Measurements from ENCODE around the gene SLMAP.

The SLMAP gene

GRCh38 chr3:57959423-57960173 is 203.5 kb downstream of the SLMAP start:
- H3K4me3 ChIP-seq (ENCODE audit: control insufficient read depth, low read depth, low read length), result no peak overlapping the region
- no peak for DNase-seq (ENCODE audit: low read depth)
- TF ChIP-seq CTCF (IDR thresholded peaks at IDR 0.05; ENCODE audit: control insufficient read depth, insufficient read depth, low read depth, low read length, missing control alignments), result no peak

- TF ChIP-seq CTCF (IDR thresholded peaks at IDR 0.05; ENCODE audit: control insufficient read depth, insufficient read depth, low read depth, low read length, missing control alignments), result no peak
- no peak overlapping the region for H3K4me3 ChIP-seq (ENCODE audit: control insufficient read depth, low read depth, low read length)
- no peak for DNase-seq (ENCODE audit: low read depth)
These were observed 204.0 kb downstream of the SLMAP start for GRCh38 chr3:57960174-57960505.

GRCh38 chr3:57961177-57961827 is 205.2 kb downstream of the SLMAP start:
- no peak overlapping the region for H3K4me3 ChIP-seq (ENCODE audit: control insufficient read depth, low read depth, low read length)
- no peak for DNase-seq (ENCODE audit: low read depth)
- TF ChIP-seq CTCF (IDR thresholded peaks at IDR 0.05; ENCODE audit: control insufficient read depth, insufficient read depth, low read depth, low read length, missing control alignments), result no peak

GRCh38 chr3:57961828-57962447 is 205.8 kb downstream of the SLMAP start:
- no peak overlapping the region for H3K4me3 ChIP-seq (ENCODE audit: control insufficient read depth, low read depth, low read length)
- DNase-seq (ENCODE audit: low read depth), result no peak
- peak; percentile 53 for TF ChIP-seq CTCF (IDR thresholded peaks at IDR 0.05; ENCODE audit: control insufficient read depth, insufficient read depth, low read depth, low read length, missing control alignments)

- no peak for TF ChIP-seq CTCF (IDR thresholded peaks at IDR 0.05; ENCODE audit: control insufficient read depth, insufficient read depth, low read depth, low read length, missing control alignments)
- no peak overlapping the region for H3K4me3 ChIP-seq (ENCODE audit: control insufficient read depth, low read depth, low read length)
- DNase-seq (ENCODE audit: low read depth), result no peak
These were observed 206.3 kb downstream of the SLMAP start for GRCh38 chr3:57962448-57962834.

GRCh38 chr3:57963811-57964346 is 207.8 kb downstream of the SLMAP start:
- no peak overlapping the region for H3K4me3 ChIP-seq (ENCODE audit: control insufficient read depth, low read depth, low read length)
- no peak for TF ChIP-seq CTCF (IDR thresholded peaks at IDR 0.05; ENCODE audit: control insufficient read depth, insufficient read depth, low read depth, low read length, missing control alignments)
- no peak for DNase-seq (ENCODE audit: low read depth)

Data from AG09309 (cell line).